ENCODE measurements around the gene FBXO33.
"Not testable (repeated sequence)": the region's sequence is repeated elsewhere in the genome, so short reads cannot be mapped to it uniquely, and the experiment has no call there.

Gene FBXO33

GRCh38 chr14:39368261-39368959, 63.8 kb downstream of the FBXO33 start:
- DNase-seq: no peak

GRCh38 chr14:39367387-39367751, 64.9 kb downstream of the FBXO33 start:
- no peak for DNase-seq

- no peak for DNase-seq
Observed at GRCh38 chr14:39366460-39367386, 65.5 kb downstream of the FBXO33 start.

GRCh38 chr14:39365354-39365753, 66.9 kb downstream of the FBXO33 start:
- DNase-seq: no peak

- DNase-seq: no peak
Observed at GRCh38 chr14:39364509-39364908, 67.7 kb downstream of the FBXO33 start.

- not testable (repeated sequence) for DNase-seq
Observed at GRCh38 chr14:39361556-39361955, 70.7 kb downstream of the FBXO33 start.

- no peak for DNase-seq
Observed at GRCh38 chr14:39360316-39360715, 71.9 kb downstream of the FBXO33 start.

- DNase-seq: not testable (repeated sequence)
Observed at GRCh38 chr14:39359069-39359468, 73.2 kb downstream of the FBXO33 start.

GRCh38 chr14:39351708-39352107, 80.5 kb downstream of the FBXO33 start:
- DNase-seq: no peak

- DNase-seq: no peak
Observed at GRCh38 chr14:39350866-39351265, 81.4 kb downstream of the FBXO33 start.

Measured in NCI-H1048 (cell line).